ENCODE results near the gene PWWP2B. TPM values are rescaled to one million over a fixed set of nuclear protein-coding genes. Genes with fewer than 3 reads are reported as not detected.

Gene PWWP2B
- total and polyA plus RNA-seq, 2 of the 8 experiments (the other 6 are each of a cell fraction or from before 2014, with no cell fraction given) = 5.3 to 10.8 TPM

- no peak for TF ChIP-seq POLR2A (IDR thresholded peaks at IDR 0.05; ENCODE audit: control extremely low read depth in 1 of 2, low read depth in 2 of 2, low read length in 2 of 2)
- TF ChIP-seq USF2 (IDR thresholded peaks at IDR 0.05; ENCODE audit: low read length) = no peak
- TF ChIP-seq KDM5A (IDR thresholded peaks at IDR 0.05; ENCODE audit: low read length) = no peak
- DNase-seq (ENCODE audit: low read depth in 1 of 2, low spot score in 2 of 2) = no peak
- POLR2A ChIA-PET (ENCODE audit: partially characterized antibody) = no interaction called here
- no peak overlapping the region for H4K91ac ChIP-seq (replicated peaks; ENCODE audit: insufficient read length, low read length)
- H3K36me3 ChIP-seq (ENCODE audit: control insufficient read depth in 2 of 4, insufficient read depth in 4 of 4, low read length in 3 of 4) = no peaks in the 10 kb centered on the region; a peak in 1 of 8 replicates
- no peak for FAIRE-seq
- H3K9me3 ChIP-seq (ENCODE audit: insufficient read depth in 2 of 2, low read depth in 1 of 2, low read length in 1 of 2) = peaks cover 0 to 5% of the 10 kb centered on the region in 2 experiments; a peak in 1 of 4 replicates
- peaks cover 0 to 11% (median 1%) of the 10 kb centered on the region in 4 experiments; a peak in 4 of 7 replicates for H3K4me1 ChIP-seq (replicated peaks in 1 of 4; ENCODE audit: control insufficient read depth in 3 of 4, insufficient read depth in 4 of 4, low read length in 3 of 4)
- peaks cover 0 to 13% of the 10 kb centered on the region in 2 experiments for H4K20me1 ChIP-seq (replicated peaks in 1 of 2; ENCODE audit: control insufficient read depth in 1 of 2, insufficient read depth in 2 of 2, low read length in 2 of 2)
- H3K27me3 ChIP-seq (replicated peaks in 1 of 4; ENCODE audit: control insufficient read depth in 3 of 4, extremely low read depth in 1 of 4, insufficient read depth in 3 of 4, low read length in 3 of 4) = no peaks in the 10 kb centered on the region
- no peaks in the 10 kb centered on the region for H3K79me2 ChIP-seq (ENCODE audit: control insufficient read depth in 1 of 2, insufficient read depth in 2 of 2, low read length in 2 of 2)
- no peak overlapping the region for H2BK15ac ChIP-seq (ENCODE audit: low read length)
- no peak overlapping the region for H3K4me3 ChIP-seq (ENCODE audit: extremely low read depth in 1 of 4, insufficient read depth in 2 of 4, low read depth in 3 of 4, low read length in 4 of 4)
- no peak overlapping the region for H3K56ac ChIP-seq (replicated peaks; ENCODE audit: insufficient read length, low read depth, low read length)
- H3K18ac ChIP-seq (ENCODE audit: extremely low read depth, low read length) = no peak overlapping the region
- H2BK5ac ChIP-seq (ENCODE audit: low read depth, low read length) = no peak overlapping the region
- H3K23ac ChIP-seq (ENCODE audit: insufficient read length) = no peak overlapping the region
- no peak overlapping the region for H2BK20ac ChIP-seq (ENCODE audit: low read length)
- 90% methylated on average over 11 of the region's 11 CpGs; no CpG with 5 or more reads in 1 of the 2 experiments for WGBS, 2 experiments (ENCODE audit: extremely low coverage in 1 of 2, insufficient coverage in 1 of 2, insufficient read length in 1 of 2, insufficient replicate concordance in 2 of 2, low coverage in 1 of 2, low lambda C conversion rate in 2 of 2, missing lambda C conversion rate in 1 of 2)
- no peak overlapping the region for H3K4ac ChIP-seq (replicated peaks; ENCODE audit: insufficient read length, low read depth, low read length)
- H4K5ac ChIP-seq (ENCODE audit: insufficient read length, low read depth, low read length) = no peak overlapping the region
- no peak overlapping the region for H3K9ac ChIP-seq (replicated peaks in 1 of 4; ENCODE audit: extremely low read depth in 1 of 4, low read depth in 3 of 4, low read length in 3 of 4)
- no peak overlapping the region for H2AFZ ChIP-seq (ENCODE audit: low read length)
- no peak overlapping the region; the same call in 1 of the 2 replicates for H2BK12ac ChIP-seq (ENCODE audit: low read depth, low read length)
- H3K4me2 ChIP-seq (ENCODE audit: insufficient read depth in 1 of 2, low read depth in 2 of 2, low read length in 2 of 2) = no peak overlapping the region
- no peak overlapping the region for H2BK120ac ChIP-seq (replicated peaks; ENCODE audit: low read depth, low read length)
- 0 out of 2 replicates have a peak, but pooled peaks cover 5% of the 10 kb centered on the region for H3K79me1 ChIP-seq (ENCODE audit: low read depth, low read length)
- peaks cover 11% of the 10 kb centered on the region; the same call in 1 of the 2 replicates for H3K23me2 ChIP-seq (ENCODE audit: low read depth, low read length)
- no peak overlapping the region; the same call in 1 of the 2 replicates for H3K27ac ChIP-seq (ENCODE audit: low read depth, low read length)
- H2AK5ac ChIP-seq (ENCODE audit: low read depth, low read length) = no peak overlapping the region
- no peak overlapping the region for H4K8ac ChIP-seq (ENCODE audit: extremely low read depth, insufficient read depth, low read length)
- CTCF ChIA-PET (ENCODE audit: partially characterized antibody) = interaction anchor here (0.7 kb wide), 1 partner anchor 31 kb away, joined by 3 read pairs; no protein-coding TSS in a partner anchor
- H3K14ac ChIP-seq (ENCODE audit: insufficient read length) = no peak overlapping the region
Observed at GRCh38 chr10:132428486-132428995, 31.5 kb downstream of the PWWP2B start.

All from H1 (cell line).